Liver (tissue), 9 donors: ENCODE results near the gene ARPC4. TPM values are rescaled to one million over a fixed set of nuclear protein-coding genes. Genes with fewer than 3 reads are reported as not detected.

ENCODE experiments used
- DNase-seq: peaks from one replicate; pipeline ENCODE4 v3.0.0-alpha.2; 2017; ENCODE audit warnings: low spot score
- H3K27ac ChIP-seq, 2 donors: one replicate each; pipeline ENCODE4 v1.7.0; 2013; ENCODE audit warnings: inconsistent platforms in 2 of 2, low read length in 2 of 2, control low read depth in 1 of 2, low read depth in 1 of 2, mild to moderate bottlenecking in 1 of 2
- H3K27me3 ChIP-seq, 4 donors: one replicate each; pipeline versions ENCODE4 v1.6.1 to v1.7.0; 2013; ENCODE audit warnings: low read length in 3 of 4, inconsistent platforms in 1 of 4, mild to moderate bottlenecking in 1 of 4, moderate library complexity in 1 of 4; ENCODE audit not compliant: control insufficient read depth in 4 of 4, insufficient read depth in 4 of 4
- H3K36me3 ChIP-seq, 4 donors: one replicate each; pipeline versions ENCODE4 v1.6.1 to v1.7.0; 2013; ENCODE audit warnings: low read length in 3 of 4, mild to moderate bottlenecking in 3 of 4, low read depth in 1 of 4, moderate library complexity in 1 of 4; ENCODE audit not compliant: control insufficient read depth in 4 of 4, insufficient read depth in 3 of 4
- H3K4me1 ChIP-seq, 4 donors: one replicate each; pipeline versions ENCODE4 v1.6.1 to v1.7.0; 2013; ENCODE audit warnings: low read length in 3 of 4, mild to moderate bottlenecking in 3 of 4, moderate library complexity in 1 of 4; ENCODE audit not compliant: control insufficient read depth in 4 of 4, insufficient read depth in 4 of 4
- H3K4me3 ChIP-seq, 3 donors: one replicate each; pipeline versions ENCODE4 v1.6.1 to v1.7.0; 2013; ENCODE audit warnings: low read length in 3 of 3, control low read depth in 1 of 3, low read depth in 1 of 3, mild to moderate bottlenecking in 1 of 3
- H3K9ac ChIP-seq, 2 donors: one replicate each; pipeline ENCODE4 v1.7.0; 2013; ENCODE audit warnings: low read length in 2 of 2, mild to moderate bottlenecking in 2 of 2, moderate library complexity in 2 of 2, control low read depth in 1 of 2, low read depth in 1 of 2
- H3K9me3 ChIP-seq, 4 donors: one replicate each; pipeline versions ENCODE4 v1.6.1 to v1.7.0; 2013; ENCODE audit warnings: low read length in 3 of 4; ENCODE audit not compliant: control insufficient read depth in 4 of 4
- EGR1 ChIP-seq, 2 donors: IDR thresholded peaks; 2 replicates each; pipeline ENCODE4 v1.6.1; 2016 to 2018; ENCODE audit warnings: antibody characterized with exemption in 2 of 2, low read depth in 2 of 2
- FOXA1 ChIP-seq: IDR thresholded peaks from 2 replicates; pipeline ENCODE4 v1.6.1; 2016; ENCODE audit warnings: antibody characterized with exemption
- FOXA2 ChIP-seq: IDR thresholded peaks from 2 replicates; pipeline ENCODE4 v1.6.1; 2016; ENCODE audit warnings: antibody characterized with exemption
- GABPA ChIP-seq, 2 donors: IDR thresholded peaks in 1 of 2; conservative IDR thresholded peaks in 1 of 2; 2 replicates each; pipeline ENCODE4 v1.6.1; 2016; ENCODE audit warnings: antibody characterized with exemption in 2 of 2, mild to moderate bottlenecking in 1 of 2, moderate library complexity in 1 of 2
- HNF4A ChIP-seq, 2 donors: conservative IDR thresholded peaks; 2 replicates each; pipeline ENCODE4 v1.6.1; 2016; ENCODE audit warnings: antibody characterized with exemption in 2 of 2, mild to moderate bottlenecking in 2 of 2
- HNF4G ChIP-seq: IDR thresholded peaks from 2 replicates; pipeline ENCODE4 v1.6.1; 2016; ENCODE audit warnings: antibody characterized with exemption
- JUND ChIP-seq, 2 donors: IDR thresholded peaks; 2 replicates each; pipeline ENCODE4 v1.6.1; 2016; ENCODE audit warnings: antibody characterized with exemption in 2 of 2
- NR2F2 ChIP-seq: IDR thresholded peaks from 2 replicates; pipeline ENCODE4 v1.6.1; 2016; ENCODE audit warnings: antibody characterized with exemption
- RAD21 ChIP-seq, 2 donors: IDR thresholded peaks; 2 replicates each; pipeline ENCODE4 v1.6.1; 2016; ENCODE audit warnings: antibody characterized with exemption in 2 of 2, mild to moderate bottlenecking in 2 of 2
- RXRA ChIP-seq, 2 donors: IDR thresholded peaks; 2 replicates each; pipeline ENCODE4 v1.6.1; 2017 to 2018; ENCODE audit warnings: antibody characterized with exemption in 2 of 2, mild to moderate bottlenecking in 1 of 2
- SP1 ChIP-seq: IDR thresholded peaks from 2 replicates; pipeline ENCODE4 v1.6.1; 2018; ENCODE audit warnings: antibody characterized with exemption, mild to moderate bottlenecking
- TAF1 ChIP-seq: conservative IDR thresholded peaks from 2 replicates; pipeline ENCODE4 v1.6.1; 2016; ENCODE audit warnings: antibody characterized with exemption, mild to moderate bottlenecking
- YY1 ChIP-seq: IDR thresholded peaks from 2 replicates; pipeline ENCODE4 v1.6.1; 2016; ENCODE audit warnings: antibody characterized with exemption, mild to moderate bottlenecking
- WGBS: extraction: QIAGEN DNeasy Blood & Tissue Kit; methylation state at CpG from one replicate; pipeline ENCODE4 v1.1.7; 2013; 5-methylcytosine and 5-hydroxymethylcytosine counted together
- polyA plus RNA-seq, 2 donors: library from polyadenylated mRNA; stranded (reverse) in 1 of 2; unstranded in 1 of 2; fragments of 200-250 nt in 1 of 2; fragments of >200 nt in 1 of 2; fragmentation: Nextera tagmentation in 1 of 2; extraction: Ambion mirVana in 1 of 2; gene quantifications; one replicate each; pipeline versions ENCODE4 v1.2.1 to v1.2.3, GENCODE V29; 2013 to 2015
- total RNA-seq, 2 donors: library from RNA; depleted of rRNA; stranded (reverse); fragments of >200 nt; gene quantifications; one replicate each; pipeline ENCODE4 v1.2.3, GENCODE V29; 2014
- TF ChIP-seq, protein P1 (sequence below): IDR thresholded peaks from 2 replicates; pipeline ENCODE4 v1.6.1; 2016; ENCODE audit warnings: antibody characterized with exemption
- TF ChIP-seq, protein P2 (sequence below): IDR thresholded peaks from 2 replicates; pipeline ENCODE4 v1.6.1; 2016; ENCODE audit warnings: antibody characterized with exemption
- TF ChIP-seq, protein P3 (sequence below): fragments of 150-350 bp; IDR thresholded peaks from 2 replicates; pipeline ENCODE4 v1.5.1; 2017; ENCODE audit warnings: improper control_type of control experiment, low read depth, low read length; ENCODE audit not compliant: missing input control
- TF ChIP-seq, protein P4 (sequence below): IDR thresholded peaks from 2 replicates; pipeline ENCODE4 v1.6.1; 2016; ENCODE audit warnings: antibody characterized with exemption, mild to moderate bottlenecking
- TF ChIP-seq, protein P5 (sequence below): IDR thresholded peaks from 2 replicates; pipeline ENCODE4 v1.6.1; 2016; ENCODE audit warnings: antibody characterized with exemption
- donor health status: healthy.
- donor health status: healthy.
- donor health status: healthy.
- donor health status: healthy.
- donor health status: healthy.

The ARPC4 gene
- total and polyA plus RNA-seq, 4 donors: 22.1 to 53.6 (median 52.5) TPM

DNA sequence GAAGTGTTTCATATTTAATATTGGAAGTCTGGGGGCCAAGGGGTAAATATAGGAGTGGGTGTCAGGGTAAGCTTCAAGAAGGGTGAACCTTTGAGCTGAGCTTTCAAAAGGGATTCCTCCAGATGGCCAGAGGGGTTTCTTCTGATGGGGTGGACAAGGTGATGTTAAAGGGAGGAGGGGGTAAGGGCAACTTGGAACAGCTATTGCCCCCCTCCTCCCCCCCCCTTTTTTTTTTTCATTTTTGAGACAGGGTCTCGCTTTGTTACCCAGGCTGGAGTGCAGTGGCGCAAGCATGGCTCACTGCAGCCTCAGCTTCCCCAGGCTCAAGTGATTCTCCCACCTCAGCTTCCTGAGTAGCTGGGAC lies 15.1 kb downstream of the ARPC4 start:
- Histone ChIP-seq H3K27me3 (no peaks in the 10 kb centered on the region), H3K9me3 (no peaks in the 10 kb centered on the region), H3K4me1 (peaks cover 0 to 13% (median 7%) of the 10 kb centered on the region in 4 donors), H3K36me3 (peaks cover 13 to 41% (median 38%) of the 10 kb centered on the region in 4 donors), H3K9ac (no peak overlapping the region), H3K4me3 (no peak overlapping the region), H3K27ac (no peak overlapping the region)
- WGBS: 97% methylated on average over 2 of the region's 2 CpGs
- no peak for TF ChIP-seq FOXA1
- TF ChIP-seq NR2F2: no peak
- TF ChIP-seq, protein P1, sequence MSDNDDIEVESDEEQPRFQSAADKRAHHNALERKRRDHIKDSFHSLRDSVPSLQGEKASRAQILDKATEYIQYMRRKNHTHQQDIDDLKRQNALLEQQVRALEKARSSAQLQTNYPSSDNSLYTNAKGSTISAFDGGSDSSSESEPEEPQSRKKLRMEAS: no peak
- no peak for TF ChIP-seq JUND (IDR thresholded peaks at IDR 0.05)
- TF ChIP-seq HNF4G: no peak
- TF ChIP-seq SP1: no peak
- no peak for TF ChIP-seq EGR1 (IDR thresholded peaks at IDR 0.05; ENCODE audit: low read depth in 2 of 2)
- no peak for TF ChIP-seq YY1
- TF ChIP-seq, protein P2, sequence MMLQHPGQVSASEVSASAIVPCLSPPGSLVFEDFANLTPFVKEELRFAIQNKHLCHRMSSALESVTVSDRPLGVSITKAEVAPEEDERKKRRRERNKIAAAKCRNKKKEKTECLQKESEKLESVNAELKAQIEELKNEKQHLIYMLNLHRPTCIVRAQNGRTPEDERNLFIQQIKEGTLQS: no peak
- TF ChIP-seq, protein P3, sequence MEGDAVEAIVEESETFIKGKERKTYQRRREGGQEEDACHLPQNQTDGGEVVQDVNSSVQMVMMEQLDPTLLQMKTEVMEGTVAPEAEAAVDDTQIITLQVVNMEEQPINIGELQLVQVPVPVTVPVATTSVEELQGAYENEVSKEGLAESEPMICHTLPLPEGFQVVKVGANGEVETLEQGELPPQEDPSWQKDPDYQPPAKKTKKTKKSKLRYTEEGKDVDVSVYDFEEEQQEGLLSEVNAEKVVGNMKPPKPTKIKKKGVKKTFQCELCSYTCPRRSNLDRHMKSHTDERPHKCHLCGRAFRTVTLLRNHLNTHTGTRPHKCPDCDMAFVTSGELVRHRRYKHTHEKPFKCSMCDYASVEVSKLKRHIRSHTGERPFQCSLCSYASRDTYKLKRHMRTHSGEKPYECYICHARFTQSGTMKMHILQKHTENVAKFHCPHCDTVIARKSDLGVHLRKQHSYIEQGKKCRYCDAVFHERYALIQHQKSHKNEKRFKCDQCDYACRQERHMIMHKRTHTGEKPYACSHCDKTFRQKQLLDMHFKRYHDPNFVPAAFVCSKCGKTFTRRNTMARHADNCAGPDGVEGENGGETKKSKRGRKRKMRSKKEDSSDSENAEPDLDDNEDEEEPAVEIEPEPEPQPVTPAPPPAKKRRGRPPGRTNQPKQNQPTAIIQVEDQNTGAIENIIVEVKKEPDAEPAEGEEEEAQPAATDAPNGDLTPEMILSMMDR: no peak
- TF ChIP-seq RAD21 (IDR thresholded peaks at IDR 0.05): no peak
- no peak for TF ChIP-seq TAF1
- TF ChIP-seq GABPA (IDR thresholded peaks at IDR 0.05 in 1 of 2, conservative IDR thresholded peaks at IDR 0.05 in 1 of 2): no peak
- TF ChIP-seq, protein P4, sequence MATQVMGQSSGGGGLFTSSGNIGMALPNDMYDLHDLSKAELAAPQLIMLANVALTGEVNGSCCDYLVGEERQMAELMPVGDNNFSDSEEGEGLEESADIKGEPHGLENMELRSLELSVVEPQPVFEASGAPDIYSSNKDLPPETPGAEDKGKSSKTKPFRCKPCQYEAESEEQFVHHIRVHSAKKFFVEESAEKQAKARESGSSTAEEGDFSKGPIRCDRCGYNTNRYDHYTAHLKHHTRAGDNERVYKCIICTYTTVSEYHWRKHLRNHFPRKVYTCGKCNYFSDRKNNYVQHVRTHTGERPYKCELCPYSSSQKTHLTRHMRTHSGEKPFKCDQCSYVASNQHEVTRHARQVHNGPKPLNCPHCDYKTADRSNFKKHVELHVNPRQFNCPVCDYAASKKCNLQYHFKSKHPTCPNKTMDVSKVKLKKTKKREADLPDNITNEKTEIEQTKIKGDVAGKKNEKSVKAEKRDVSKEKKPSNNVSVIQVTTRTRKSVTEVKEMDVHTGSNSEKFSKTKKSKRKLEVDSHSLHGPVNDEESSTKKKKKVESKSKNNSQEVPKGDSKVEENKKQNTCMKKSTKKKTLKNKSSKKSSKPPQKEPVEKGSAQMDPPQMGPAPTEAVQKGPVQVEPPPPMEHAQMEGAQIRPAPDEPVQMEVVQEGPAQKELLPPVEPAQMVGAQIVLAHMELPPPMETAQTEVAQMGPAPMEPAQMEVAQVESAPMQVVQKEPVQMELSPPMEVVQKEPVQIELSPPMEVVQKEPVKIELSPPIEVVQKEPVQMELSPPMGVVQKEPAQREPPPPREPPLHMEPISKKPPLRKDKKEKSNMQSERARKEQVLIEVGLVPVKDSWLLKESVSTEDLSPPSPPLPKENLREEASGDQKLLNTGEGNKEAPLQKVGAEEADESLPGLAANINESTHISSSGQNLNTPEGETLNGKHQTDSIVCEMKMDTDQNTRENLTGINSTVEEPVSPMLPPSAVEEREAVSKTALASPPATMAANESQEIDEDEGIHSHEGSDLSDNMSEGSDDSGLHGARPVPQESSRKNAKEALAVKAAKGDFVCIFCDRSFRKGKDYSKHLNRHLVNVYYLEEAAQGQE: no peak
- TF ChIP-seq, protein P5, sequence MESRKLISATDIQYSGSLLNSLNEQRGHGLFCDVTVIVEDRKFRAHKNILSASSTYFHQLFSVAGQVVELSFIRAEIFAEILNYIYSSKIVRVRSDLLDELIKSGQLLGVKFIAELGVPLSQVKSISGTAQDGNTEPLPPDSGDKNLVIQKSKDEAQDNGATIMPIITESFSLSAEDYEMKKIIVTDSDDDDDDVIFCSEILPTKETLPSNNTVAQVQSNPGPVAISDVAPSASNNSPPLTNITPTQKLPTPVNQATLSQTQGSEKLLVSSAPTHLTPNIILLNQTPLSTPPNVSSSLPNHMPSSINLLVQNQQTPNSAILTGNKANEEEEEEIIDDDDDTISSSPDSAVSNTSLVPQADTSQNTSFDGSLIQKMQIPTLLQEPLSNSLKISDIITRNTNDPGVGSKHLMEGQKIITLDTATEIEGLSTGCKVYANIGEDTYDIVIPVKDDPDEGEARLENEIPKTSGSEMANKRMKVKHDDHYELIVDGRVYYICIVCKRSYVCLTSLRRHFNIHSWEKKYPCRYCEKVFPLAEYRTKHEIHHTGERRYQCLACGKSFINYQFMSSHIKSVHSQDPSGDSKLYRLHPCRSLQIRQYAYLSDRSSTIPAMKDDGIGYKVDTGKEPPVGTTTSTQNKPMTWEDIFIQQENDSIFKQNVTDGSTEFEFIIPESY: no peak
- no peak for TF ChIP-seq RXRA (IDR thresholded peaks at IDR 0.05)
- TF ChIP-seq HNF4A (conservative IDR thresholded peaks at IDR 0.05): no peak
- no peak for TF ChIP-seq FOXA2
- no peak for DNase-seq
